ENCODE data around the gene CIROP. TPM values are rescaled to one million over a fixed set of nuclear protein-coding genes. Genes with fewer than 3 reads are reported as not detected.

CIROP gene
- total RNA-seq, 2 donors from 2014 or later: not detected

DNA sequence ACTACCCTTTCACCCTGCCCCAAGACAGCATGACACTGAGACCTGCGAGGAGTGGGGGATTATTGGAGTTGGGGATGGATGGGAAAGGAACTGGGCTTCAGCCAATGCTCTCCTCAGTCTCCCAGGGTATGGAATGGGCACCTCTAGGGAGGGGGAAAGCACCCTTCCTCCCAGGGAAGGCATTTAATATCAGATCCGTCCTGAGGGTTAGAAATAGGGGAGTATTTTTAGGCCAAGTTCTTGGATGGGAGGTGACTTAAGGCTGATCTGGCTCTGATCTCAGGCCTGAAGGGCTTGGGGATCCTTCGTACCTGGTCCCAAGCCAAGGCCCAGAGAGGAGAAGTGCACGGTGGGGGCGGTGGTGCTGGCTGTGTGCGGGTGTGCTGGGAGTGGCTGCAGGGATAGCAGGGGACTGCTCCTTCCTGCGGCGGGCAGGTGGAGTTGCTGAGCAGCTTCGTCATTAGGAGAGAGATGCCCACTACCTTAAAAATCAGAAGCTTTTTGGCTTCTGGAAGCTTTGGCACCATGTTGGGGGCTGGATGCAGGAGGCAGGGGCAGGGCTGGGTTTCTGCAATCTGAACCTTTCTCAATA lies 21.2 kb upstream of the CIROP start:
- H3K9me3 ChIP-seq: no peaks in the 10 kb centered on the region
- TF ChIP-seq, protein P1, sequence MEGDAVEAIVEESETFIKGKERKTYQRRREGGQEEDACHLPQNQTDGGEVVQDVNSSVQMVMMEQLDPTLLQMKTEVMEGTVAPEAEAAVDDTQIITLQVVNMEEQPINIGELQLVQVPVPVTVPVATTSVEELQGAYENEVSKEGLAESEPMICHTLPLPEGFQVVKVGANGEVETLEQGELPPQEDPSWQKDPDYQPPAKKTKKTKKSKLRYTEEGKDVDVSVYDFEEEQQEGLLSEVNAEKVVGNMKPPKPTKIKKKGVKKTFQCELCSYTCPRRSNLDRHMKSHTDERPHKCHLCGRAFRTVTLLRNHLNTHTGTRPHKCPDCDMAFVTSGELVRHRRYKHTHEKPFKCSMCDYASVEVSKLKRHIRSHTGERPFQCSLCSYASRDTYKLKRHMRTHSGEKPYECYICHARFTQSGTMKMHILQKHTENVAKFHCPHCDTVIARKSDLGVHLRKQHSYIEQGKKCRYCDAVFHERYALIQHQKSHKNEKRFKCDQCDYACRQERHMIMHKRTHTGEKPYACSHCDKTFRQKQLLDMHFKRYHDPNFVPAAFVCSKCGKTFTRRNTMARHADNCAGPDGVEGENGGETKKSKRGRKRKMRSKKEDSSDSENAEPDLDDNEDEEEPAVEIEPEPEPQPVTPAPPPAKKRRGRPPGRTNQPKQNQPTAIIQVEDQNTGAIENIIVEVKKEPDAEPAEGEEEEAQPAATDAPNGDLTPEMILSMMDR (IDR thresholded peaks at IDR 0.05): no peak
- DNase-seq: no peak
- no peaks in the 10 kb centered on the region for H3K4me1 ChIP-seq
- no peaks in the 10 kb centered on the region for H3K27me3 ChIP-seq
- H3K4me3 ChIP-seq: no peak overlapping the region
- intact Hi-C loops (cut with DNase I): loop anchor here (10.0 kb wide), 1 partner anchor 169 kb away; no protein-coding TSS in a partner anchor
- no peak overlapping the region for H3K27ac ChIP-seq
- no peaks in the 10 kb centered on the region for H3K36me3 ChIP-seq
- H3K9ac ChIP-seq (ENCODE audit: low read depth in 2 of 2, low read length in 2 of 2): no peak overlapping the region

DNA sequence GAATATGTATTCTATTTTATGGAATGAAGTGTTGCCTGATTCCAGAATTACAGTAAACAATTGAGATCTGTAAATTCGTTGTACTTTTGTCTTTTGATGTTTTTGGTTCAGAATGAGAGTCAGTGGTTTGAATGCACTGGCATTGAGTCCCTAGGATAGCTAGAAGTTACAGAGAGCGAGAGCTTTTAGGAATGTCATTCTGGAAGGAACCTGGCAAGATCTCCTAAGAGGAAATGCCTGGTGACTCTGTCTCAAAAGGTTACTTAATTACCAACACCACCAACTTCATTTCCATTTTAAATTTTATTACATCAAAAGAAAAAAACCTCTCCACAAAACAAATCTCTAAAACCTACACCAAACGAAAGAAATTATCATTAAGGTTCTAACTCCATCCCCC lies 20.2 kb upstream of the CIROP start:
- no peak overlapping the region for H3K4me3 ChIP-seq
- no peak overlapping the region for H3K27ac ChIP-seq
- H3K9me3 ChIP-seq: no peaks in the 10 kb centered on the region
- no peaks in the 10 kb centered on the region for H3K27me3 ChIP-seq
- no peak for DNase-seq
- H3K36me3 ChIP-seq: no peaks in the 10 kb centered on the region
- TF ChIP-seq, protein P1 (IDR thresholded peaks at IDR 0.05): no peak
- H3K4me1 ChIP-seq: no peaks in the 10 kb centered on the region
- intact Hi-C loops (cut with DNase I): loop anchor here (10.0 kb wide), 1 partner anchor 170 kb away; no protein-coding TSS in a partner anchor
- no peak overlapping the region for H3K9ac ChIP-seq (ENCODE audit: low read depth in 2 of 2, low read length in 2 of 2)

DNA sequence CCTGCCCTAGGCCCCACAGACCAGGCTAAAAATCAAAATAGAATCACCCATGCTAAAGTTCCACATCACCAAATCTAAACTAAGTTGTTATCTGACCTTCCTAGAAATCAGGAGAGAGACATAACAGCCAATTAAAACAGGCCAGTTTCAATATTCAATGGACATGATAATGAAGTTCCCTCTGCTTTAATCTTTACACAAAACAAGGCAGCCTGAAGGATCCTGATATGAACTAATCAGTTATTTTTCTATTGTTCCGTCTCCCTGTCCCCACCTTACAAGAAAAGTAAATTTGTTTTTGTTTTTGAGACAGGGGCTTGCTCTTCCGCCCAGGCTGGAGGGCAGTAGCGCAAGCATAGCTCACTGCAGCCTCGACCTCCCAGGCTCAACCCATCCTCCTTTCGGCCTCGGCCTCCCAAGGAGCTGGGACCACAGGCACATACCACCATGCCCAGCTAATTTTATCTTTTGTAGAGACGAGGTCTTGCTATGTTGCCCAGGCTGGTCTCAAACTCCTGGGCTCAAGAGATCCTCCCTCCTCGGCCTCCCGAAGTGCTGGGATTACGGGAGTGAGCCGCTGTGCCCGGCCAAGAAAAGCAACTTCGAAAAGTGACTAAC lies 19.7 kb upstream of the CIROP start:
- no peaks in the 10 kb centered on the region for H3K36me3 ChIP-seq
- DNase-seq: no peak
- no peaks in the 10 kb centered on the region for H3K4me1 ChIP-seq
- H3K4me3 ChIP-seq: no peak overlapping the region
- no peak overlapping the region for H3K9ac ChIP-seq (ENCODE audit: low read depth in 2 of 2, low read length in 2 of 2)
- intact Hi-C loops (cut with DNase I): loop anchor here (10.0 kb wide), 1 partner anchor 170 kb away; no protein-coding TSS in a partner anchor
- H3K27me3 ChIP-seq: no peaks in the 10 kb centered on the region
- TF ChIP-seq, protein P1 (IDR thresholded peaks at IDR 0.05): no peak
- H3K27ac ChIP-seq: no peak overlapping the region
- no peaks in the 10 kb centered on the region for H3K9me3 ChIP-seq

DNA sequence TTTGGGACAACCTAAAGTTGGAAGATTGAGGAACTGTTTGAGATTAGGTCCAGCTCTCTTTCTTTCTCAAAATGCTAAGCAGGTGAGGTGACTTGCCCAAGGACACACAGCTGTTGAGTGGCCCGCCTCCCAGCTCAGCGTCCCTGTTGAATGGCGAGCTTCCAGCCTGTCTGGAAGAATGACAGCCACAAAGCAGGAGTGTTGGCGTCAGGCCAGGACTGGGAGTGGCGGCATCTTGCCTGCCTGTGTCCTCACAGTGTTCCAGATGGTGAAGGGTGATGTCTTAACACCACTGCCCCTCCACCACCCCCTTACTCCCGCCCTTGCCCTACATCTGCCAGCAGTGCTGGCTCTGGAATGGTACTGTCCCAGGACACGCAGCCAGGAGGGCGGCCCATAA lies 18.6 kb upstream of the CIROP start:
- H3K9me3 ChIP-seq: no peaks in the 10 kb centered on the region
- peak; percentile 95 for DNase-seq
- intact Hi-C loops (cut with DNase I): loop anchor here (10.0 kb wide), 1 partner anchor 171 kb away; no protein-coding TSS in a partner anchor
- no peaks in the 10 kb centered on the region for H3K36me3 ChIP-seq
- no peak overlapping the region for H3K27ac ChIP-seq
- no peaks in the 10 kb centered on the region for H3K27me3 ChIP-seq
- H3K9ac ChIP-seq (ENCODE audit: low read depth in 2 of 2, low read length in 2 of 2): no peak overlapping the region
- TF ChIP-seq, protein P1 (IDR thresholded peaks at IDR 0.05): no peak
- no peaks in the 10 kb centered on the region for H3K4me1 ChIP-seq
- no peak overlapping the region for H3K4me3 ChIP-seq

DNA sequence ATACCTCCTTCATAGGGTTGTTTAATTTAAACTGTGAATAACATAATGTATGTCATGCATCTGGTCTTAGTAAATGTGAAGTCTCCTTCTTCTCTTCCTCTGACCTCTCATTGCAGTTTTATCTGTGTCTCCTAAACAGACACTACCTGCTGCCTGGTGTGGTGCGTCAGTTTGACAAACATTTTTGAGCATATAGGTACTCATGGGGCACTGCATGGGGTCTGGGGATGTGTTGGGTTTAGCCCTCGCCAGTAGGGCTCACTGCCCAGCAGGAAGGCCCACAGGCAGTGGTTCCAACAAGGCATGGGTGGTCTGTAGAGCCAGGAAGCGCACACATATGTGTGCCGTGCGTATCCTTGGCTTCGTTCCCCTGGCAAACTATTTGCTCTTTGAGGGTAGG lies 17.3 kb upstream of the CIROP start:
- DNase-seq: no peak
- TF ChIP-seq, protein P1 (IDR thresholded peaks at IDR 0.05): no peak
- Histone ChIP-seq H3K36me3 (no peaks in the 10 kb centered on the region), H3K27ac (no peak overlapping the region), H3K4me3 (no peak overlapping the region), H3K9ac (ENCODE audit: low read depth in 2 of 2, low read length in 2 of 2) (no peak overlapping the region), H3K27me3 (no peaks in the 10 kb centered on the region), H3K9me3 (no peaks in the 10 kb centered on the region), H3K4me1 (no peaks in the 10 kb centered on the region)
- intact Hi-C loops (cut with DNase I): loop anchor here (10.0 kb wide), 1 partner anchor 173 kb away; no protein-coding TSS in a partner anchor
